Activated B cell treated with CpG ODN at 0.5 μM for 24 hours (primary cell): ENCODE measurements around the gene GID8. TPM values are rescaled to one million over a fixed set of nuclear protein-coding genes. Genes with fewer than 3 reads are reported as not detected.

Source experiments
- ATAC-seq: fragments of 200-7000 bp; cut with Tn5 transposase; one replicate; pipeline ENCODE4 v1.10.0; 2021; ENCODE audit warnings: low read depth, mild to moderate bottlenecking, moderate library complexity
- CTCF ChIA-PET: fragments of 350-600 bp; sonication (Branson Sonifier 250); formaldehyde crosslinking; loops from one replicate; lab custom pipeline; 2021; ENCODE audit warnings: antibody characterized with exemption; lab: Charles Lee
- POLR2A ChIA-PET: fragments of 350-600 bp; sonication (Branson Sonifier 250); formaldehyde crosslinking; loops from one replicate; lab custom pipeline; 2021; ENCODE audit warnings: antibody characterized with exemption; lab: Charles Lee
- DNase-seq: peaks from one replicate; pipeline ENCODE4 v3.0.0; 2022
- H3K27ac Mint-ChIP-seq: one replicate; pipeline ENCODE4 v1.8.0; 2020; ENCODE audit warnings: mixed read lengths
- H3K27me3 Mint-ChIP-seq: one replicate; pipeline ENCODE4 v1.8.0; 2021; ENCODE audit warnings: mixed read lengths
- H3K36me3 Mint-ChIP-seq: one replicate; pipeline ENCODE4 v1.8.0; 2021; ENCODE audit warnings: low read depth, mixed read lengths
- H3K4me1 Mint-ChIP-seq: one replicate; pipeline ENCODE4 v1.8.0; 2021; ENCODE audit warnings: mixed read lengths
- H3K4me3 Mint-ChIP-seq: one replicate; pipeline ENCODE4 v1.8.0; 2020; ENCODE audit warnings: mild to moderate bottlenecking, mixed read lengths
- H3K9me3 Mint-ChIP-seq: one replicate; pipeline ENCODE4 v1.8.0; 2020; ENCODE audit warnings: mixed read lengths
- intact Hi-C: fragments of 100-400 bp; cut with micrococcal nuclease; formaldehyde crosslinking; loops from one replicate; pipeline ENCODE4 v1.15.1; 2024
- total RNA-seq: library from RNA; stranded (reverse); gene quantifications from 2 replicates; pipeline ENCODE4 v1.2.3, GENCODE V29; 2022
- TF ChIP-seq, protein P1 (sequence below): fragments of 200-600 bp; IDR thresholded peaks from one replicate; pipeline ENCODE4 v1.8.0; 2022; ENCODE audit warnings: antibody characterized with exemption, mild to moderate bottlenecking

The GID8 gene
- total RNA-seq, 1 donor from 2014 or later: 43.1 TPM

DNA sequence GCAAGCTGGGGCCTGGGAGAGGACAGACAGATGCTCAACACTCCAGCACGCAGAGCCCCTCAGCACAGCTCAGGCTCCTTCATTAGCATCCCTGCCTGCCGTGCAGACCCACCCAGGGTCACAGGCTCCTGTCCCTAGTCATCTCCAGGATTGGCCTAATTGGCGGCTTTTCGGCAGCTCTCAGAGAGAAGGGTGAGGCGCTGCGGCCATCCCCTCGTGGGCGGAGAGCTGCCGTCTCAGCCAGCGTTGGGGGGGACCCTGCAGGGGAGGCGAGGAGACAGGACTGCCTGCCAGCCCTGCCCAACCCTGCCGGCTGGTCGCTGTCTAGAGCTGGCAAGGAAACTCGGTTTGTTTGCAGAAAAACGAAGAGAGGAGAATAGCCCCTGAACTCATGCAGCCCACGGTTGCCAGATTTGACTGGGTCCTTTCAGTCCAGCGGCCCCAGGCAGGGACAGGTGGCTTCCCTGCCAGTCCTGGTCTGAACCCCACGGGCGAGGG is 42.0 kb downstream of the GID8 start:
- Mint-ChIP-seq H3K36me3 (no peaks in the 10 kb centered on the region), H3K9me3 (no peaks in the 10 kb centered on the region), H3K4me1 (peaks cover 51% of the 10 kb centered on the region), H3K27me3 (peaks cover 30% of the 10 kb centered on the region), H3K4me3 (no peak overlapping the region), H3K27ac (no peak overlapping the region)
- ATAC-seq (no peak), DNase-seq (no peak)
- TF ChIP-seq, protein P1, sequence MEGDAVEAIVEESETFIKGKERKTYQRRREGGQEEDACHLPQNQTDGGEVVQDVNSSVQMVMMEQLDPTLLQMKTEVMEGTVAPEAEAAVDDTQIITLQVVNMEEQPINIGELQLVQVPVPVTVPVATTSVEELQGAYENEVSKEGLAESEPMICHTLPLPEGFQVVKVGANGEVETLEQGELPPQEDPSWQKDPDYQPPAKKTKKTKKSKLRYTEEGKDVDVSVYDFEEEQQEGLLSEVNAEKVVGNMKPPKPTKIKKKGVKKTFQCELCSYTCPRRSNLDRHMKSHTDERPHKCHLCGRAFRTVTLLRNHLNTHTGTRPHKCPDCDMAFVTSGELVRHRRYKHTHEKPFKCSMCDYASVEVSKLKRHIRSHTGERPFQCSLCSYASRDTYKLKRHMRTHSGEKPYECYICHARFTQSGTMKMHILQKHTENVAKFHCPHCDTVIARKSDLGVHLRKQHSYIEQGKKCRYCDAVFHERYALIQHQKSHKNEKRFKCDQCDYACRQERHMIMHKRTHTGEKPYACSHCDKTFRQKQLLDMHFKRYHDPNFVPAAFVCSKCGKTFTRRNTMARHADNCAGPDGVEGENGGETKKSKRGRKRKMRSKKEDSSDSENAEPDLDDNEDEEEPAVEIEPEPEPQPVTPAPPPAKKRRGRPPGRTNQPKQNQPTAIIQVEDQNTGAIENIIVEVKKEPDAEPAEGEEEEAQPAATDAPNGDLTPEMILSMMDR: no peak
- POLR2A ChIA-PET: interaction anchor here (0.7 to 1.0 kb wide), 2 partner anchors 7 to 20 kb away, joined by 3 read pairs; no protein-coding TSS in a partner anchor
- CTCF ChIA-PET: interaction anchor here (1.4 to 2.5 kb wide), 2 partner anchors 29 to 78 kb away, joined by 4 to 11 read pairs; no protein-coding TSS in a partner anchor
- intact Hi-C loops: loop anchor here (5.0 kb wide), 1 partner anchor 678 kb away; the partner anchor contains the start of gene ADRM1

DNA sequence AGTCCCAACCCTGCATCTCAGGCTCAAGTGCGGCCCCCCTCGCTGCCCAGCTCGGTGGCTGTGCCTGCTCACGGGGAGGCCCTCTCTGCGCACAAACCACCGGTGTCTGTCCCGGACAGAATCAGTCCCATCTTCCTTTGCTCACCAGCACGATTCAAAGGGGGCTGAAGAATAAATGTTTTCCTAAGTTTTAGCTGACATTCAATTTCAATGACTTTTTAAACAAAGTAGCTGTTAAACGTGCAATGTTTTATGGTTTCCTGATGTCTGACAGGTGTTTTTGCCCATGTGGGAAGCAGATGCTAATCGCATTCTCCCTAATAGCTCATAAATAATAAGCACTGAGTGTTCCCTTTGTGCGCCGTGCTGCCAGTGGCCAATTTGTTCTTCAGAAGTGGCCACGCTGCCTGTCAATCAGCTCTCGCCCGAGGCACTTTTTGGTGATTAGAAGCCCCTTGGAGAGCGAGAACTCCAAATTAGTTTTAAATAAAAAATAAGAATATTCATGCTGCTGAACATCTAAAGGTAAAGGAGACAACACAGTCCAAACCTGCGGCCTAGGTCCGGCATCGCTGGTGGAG is 42.5 kb downstream of the GID8 start:
- H3K27me3 Mint-ChIP-seq: peaks cover 31% of the 10 kb centered on the region
- H3K4me3 Mint-ChIP-seq: no peak overlapping the region
- CTCF ChIA-PET: interaction anchor here (2.5 kb wide), 1 partner anchor 29 kb away, joined by 11 read pairs; no protein-coding TSS in a partner anchor
- ATAC-seq (no peak), DNase-seq (no peak)
- POLR2A ChIA-PET: interaction anchor here (0.7 to 1.6 kb wide), 3 partner anchors 8 to 27 kb away, joined by 3 to 7 read pairs (median 3); no protein-coding TSS in a partner anchor
- no peaks in the 10 kb centered on the region for H3K36me3 Mint-ChIP-seq
- H3K27ac Mint-ChIP-seq: no peak overlapping the region
- TF ChIP-seq, protein P1: no peak
- peaks cover 51% of the 10 kb centered on the region for H3K4me1 Mint-ChIP-seq
- intact Hi-C loops: no loop called here
- H3K9me3 Mint-ChIP-seq: no peaks in the 10 kb centered on the region

DNA sequence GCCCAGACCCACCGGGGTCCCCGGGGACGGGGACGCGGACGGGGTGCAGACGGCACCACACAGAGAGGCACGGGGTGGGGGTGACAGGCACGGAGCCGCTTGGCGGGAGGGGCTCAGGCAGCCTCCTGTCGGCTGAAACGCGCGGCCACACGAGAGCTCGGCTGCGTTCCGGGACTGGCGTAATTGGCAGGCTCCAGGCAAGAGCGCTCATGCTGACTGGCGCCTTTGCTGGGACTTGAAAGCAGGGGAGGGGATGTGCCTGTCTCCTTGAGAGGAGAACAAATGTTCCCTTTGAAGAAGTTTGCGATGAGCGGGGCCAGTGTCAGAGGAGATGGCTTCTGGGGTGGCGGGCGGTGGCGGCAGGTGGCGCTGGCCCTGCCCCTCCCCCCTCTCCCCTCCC is 43.0 kb downstream of the GID8 start:
- ChIA-PET POLR2A (interaction anchor here (0.6 to 1.6 kb wide), 3 partner anchors 8 to 357 kb away, joined by 3 to 7 read pairs (median 5); no protein-coding TSS in a partner anchor), CTCF (no interaction called here)
- Mint-ChIP-seq H3K4me1 (peaks cover 51% of the 10 kb centered on the region), H3K36me3 (no peaks in the 10 kb centered on the region), H3K27ac (no peak overlapping the region), H3K27me3 (peaks cover 31% of the 10 kb centered on the region), H3K4me3 (no peak overlapping the region), H3K9me3 (no peaks in the 10 kb centered on the region)
- DNase-seq (no peak), ATAC-seq (no peak)
- TF ChIP-seq, protein P1: no peak
- intact Hi-C loops: no loop called here

DNA sequence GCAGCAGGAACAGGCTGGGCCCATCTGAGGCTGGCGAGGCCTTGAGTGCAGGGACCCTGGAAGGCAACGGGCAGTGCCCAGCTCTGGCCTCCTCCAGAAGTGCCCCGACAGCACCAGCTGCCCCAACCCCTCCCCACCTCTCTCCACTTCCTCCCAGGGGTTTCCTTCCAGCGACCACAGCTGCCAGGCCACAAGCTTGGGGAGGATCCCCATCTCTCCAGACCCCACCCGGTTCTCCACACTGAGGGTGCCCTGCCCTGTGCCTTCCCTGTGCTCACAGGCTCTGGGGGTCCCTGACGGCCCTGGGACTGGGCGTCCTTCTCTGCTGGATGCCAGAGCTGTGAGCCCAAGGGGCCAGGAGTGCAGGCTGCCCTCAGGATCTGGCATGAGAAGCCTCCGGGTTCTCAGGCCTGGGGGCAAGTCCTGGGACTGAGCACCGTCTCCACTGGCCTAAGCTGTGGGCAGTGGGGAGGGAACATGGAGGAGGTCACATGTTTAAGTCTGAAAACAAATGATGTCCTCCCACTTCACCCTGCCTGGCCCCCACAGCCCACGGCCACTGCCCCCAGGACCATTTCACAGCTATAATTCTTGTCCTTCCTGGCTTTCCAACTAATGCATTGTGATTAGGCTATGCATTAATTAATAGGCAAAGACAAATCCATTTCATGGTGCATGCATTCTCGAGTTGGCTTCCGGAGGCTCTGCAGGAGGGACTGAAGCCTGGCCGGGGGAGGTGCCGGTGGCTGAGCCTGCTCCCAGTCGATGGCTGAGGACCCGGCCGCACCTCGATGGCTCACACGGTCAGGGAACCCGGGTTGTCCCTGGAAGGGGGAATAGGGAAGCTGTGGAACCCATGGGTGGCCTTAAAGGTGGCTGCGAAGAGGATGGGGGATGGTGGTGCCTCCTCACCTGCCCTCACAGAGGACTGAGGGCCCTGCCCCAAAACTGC is 44.5 kb downstream of the GID8 start:
- POLR2A ChIA-PET: interaction anchor here (1.6 kb wide), 1 partner anchor 29 kb away, joined by 7 read pairs; no protein-coding TSS in a partner anchor
- intact Hi-C loops: no loop called here
- H3K36me3 Mint-ChIP-seq: no peaks in the 10 kb centered on the region
- H3K9me3 Mint-ChIP-seq: no peaks in the 10 kb centered on the region
- H3K27me3 Mint-ChIP-seq: peaks cover 32% of the 10 kb centered on the region
- TF ChIP-seq, protein P1: no peak
- H3K27ac Mint-ChIP-seq: no peak overlapping the region
- DNase-seq (no peak), ATAC-seq (no peak)
- no peak overlapping the region for H3K4me3 Mint-ChIP-seq
- CTCF ChIA-PET: interaction anchor here (1.0 kb wide), 1 partner anchor 10 kb away, joined by 3 read pairs; no protein-coding TSS in a partner anchor
- H3K4me1 Mint-ChIP-seq: peaks cover 42% of the 10 kb centered on the region
